Stimulated activated CD8-positive, alpha-beta memory T cell treated with anti-CD3 and anti-CD28 coated beads, Interleukin-12 subunit alpha, Interleukin-12 subunit beta, amount 100 ng/mL, for 24 hours (primary cell): ENCODE data around the gene FBLN5.
A peak's percentile ranks its signal among the peaks of the same experiment; 100 is the strongest.
"Not testable (repeated sequence)": the region's sequence is repeated elsewhere in the genome, so short reads cannot be mapped to it uniquely, and the experiment has no call there.

Experiments
- DNase-seq: peaks from one replicate; pipeline ENCODE4 v3.0.0-alpha.2; 2020; ENCODE audit errors: extremely low read depth

The FBLN5 gene

GRCh38 chr14:91866511-91867295, 80.8 kb downstream of the FBLN5 start:
- no peak for DNase-seq

- DNase-seq, result no peak
Measured at GRCh38 chr14:91866061-91866460, 81.4 kb downstream of the FBLN5 start.

DNA sequence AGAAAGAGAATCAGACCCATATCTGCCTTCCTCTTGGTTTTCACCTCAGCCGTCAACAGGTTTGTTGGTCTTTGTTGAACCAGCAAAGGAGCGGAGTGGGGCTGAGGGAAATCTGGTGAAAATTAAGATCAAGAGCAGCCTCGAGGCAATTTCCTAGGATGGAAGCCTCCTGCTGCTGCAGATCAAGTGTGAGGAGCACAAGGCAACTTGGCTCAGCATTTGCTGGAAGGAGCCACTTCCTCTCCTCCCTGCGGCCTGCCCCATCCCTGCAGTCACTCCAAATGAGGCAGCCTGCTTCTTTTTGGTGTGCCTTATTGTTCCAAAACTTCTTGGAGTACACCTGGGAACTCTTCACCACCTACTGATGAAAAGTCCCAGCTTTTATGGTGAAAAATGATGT, 85.1 kb downstream of the FBLN5 start:
- no peak for DNase-seq

DNA sequence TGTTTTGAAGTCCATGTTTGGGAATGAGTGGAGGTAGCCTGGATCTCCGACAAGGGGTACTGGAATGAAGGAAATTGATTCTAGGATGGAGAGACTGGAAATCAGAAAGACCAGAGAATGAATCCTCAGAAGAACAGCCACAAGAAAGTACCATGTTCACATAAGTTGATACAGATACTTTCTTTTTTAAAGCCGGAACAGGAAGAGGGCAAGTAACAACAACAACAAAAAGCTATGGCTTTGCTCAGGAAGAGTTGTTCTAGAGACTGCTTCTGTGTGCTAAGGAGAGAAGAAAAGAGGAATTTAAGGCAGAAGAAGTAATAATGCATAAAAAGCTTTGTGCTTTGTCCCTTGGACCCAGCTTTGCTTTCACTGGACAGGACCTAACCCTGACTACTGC, 86.4 kb downstream of the FBLN5 start:
- no peak for DNase-seq

DNA sequence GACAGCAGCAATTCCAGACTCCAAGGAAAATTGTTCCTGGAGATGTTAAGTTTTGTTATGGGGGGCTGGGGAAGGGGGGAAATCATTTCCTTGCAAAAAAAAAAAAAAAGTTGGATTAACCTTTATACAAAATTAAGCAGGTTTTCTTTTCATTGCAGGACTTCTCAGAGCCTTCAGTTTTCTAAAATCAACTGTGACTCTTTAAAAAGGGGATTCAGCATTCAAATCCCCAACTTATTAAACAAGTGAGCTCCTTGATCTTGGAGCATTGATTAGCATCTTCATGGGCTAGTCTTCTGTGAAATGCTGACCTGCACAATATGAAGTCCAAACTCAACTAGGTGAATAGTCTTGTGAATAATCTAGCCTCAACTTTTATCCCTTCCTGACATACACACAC, 87.3 kb downstream of the FBLN5 start:
- DNase-seq, result no peak

DNA sequence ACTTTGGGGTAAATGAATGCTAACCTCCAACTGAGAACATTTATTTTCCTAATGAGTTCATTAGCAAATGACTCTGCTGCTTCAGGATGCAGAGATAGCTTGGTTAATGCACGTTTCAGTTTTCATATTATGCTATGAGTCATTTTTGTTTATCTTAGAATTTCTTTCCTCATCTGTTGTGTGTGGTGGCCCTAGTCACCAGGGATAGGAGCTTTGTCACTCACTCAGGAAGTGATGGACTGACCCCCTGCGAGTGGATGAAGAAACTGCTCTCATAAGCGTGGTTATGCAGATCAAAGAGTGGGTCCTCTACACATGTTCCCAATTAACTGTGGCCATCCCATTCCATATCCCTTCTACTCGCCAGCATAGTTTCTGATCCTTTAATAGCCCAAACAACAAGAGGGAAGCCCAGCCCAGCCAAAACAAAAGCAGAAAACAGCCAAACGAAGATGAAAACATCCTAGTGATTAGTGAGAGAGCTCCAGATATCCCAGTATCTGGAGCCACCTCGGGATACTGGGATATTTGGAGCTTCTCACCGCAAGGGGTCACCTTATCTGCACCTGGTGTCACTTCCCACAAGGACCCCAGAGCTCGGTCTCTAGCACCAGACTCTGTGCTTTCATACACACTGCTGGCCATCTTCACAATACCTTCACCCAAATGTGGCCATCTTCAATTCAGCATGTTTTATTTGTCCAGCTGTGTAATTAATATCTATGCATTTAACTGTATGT, 88.8 kb downstream of the FBLN5 start:
- no peak for DNase-seq

- no peak for DNase-seq
Measured at GRCh38 chr14:91857614-91858013, 89.9 kb downstream of the FBLN5 start.

- DNase-seq, result no peak
Measured at GRCh38 chr14:91854327-91854934, 93.1 kb downstream of the FBLN5 start.

DNA sequence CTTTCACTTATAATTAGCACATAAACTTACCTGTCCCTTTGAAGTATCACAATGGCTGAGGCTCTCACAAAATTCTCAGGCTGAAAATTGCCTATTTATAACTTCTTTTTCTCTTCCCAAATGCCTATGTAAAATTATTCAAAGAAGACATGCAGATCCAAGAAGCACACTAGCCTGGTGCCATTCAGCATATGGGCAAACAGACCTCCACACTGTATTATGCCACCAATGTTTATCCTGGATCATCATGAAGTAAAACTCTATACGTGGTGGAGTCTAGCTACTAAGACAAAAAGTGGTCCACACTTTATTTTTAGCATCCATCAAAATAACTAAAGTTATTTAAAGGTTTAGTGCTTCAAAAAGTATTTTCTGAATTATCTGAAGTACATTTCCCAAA, 95.9 kb downstream of the FBLN5 start:
- no peak for DNase-seq

DNA sequence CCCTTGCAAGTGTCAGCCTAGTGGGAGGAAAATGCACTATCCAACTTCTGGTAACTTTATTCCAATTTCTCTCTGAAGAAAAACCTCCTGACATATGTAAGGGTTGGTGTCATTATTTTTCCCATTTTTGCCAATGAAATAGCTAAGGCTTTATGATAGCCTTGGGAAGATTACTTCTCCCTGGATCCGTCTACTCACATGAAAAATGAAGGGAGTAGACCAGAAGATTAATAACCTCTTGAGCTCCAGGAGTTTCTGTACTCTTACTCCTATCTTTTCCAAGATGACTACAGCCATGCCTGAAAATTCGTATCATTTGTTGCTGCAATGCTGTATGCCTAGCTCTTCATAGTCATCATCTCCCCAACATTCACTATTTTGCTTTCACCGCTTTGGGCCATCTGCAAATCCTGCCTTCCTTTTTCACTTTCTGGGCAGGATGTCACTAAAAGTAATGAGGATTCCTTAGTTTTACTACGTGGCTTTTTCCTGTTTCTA, 98.9 kb downstream of the FBLN5 start:
- DNase-seq, result no peak

GRCh38 chr14:91847693-91848092, 99.8 kb downstream of the FBLN5 start:
- no peak for DNase-seq

DNA sequence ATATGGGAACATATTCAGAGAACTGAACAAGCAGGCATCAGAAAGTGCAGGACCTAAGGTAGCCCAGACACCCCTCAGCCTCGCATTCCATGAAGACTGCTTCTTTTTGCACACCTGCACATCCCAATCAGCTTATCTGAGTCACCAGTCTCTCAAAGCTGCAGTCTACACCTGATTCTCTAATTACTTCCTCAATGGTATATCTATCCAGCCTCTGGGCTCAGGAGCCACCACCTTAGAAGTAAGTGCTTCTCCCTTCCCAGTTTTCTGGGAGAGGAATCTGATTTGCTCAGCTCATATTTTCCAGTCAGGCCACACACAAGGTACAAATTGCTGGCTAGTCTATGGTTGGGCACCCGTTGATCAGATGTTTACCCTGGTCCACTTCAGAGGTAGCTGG, 101.8 kb downstream of the FBLN5 start:
- DNase-seq, result no peak

DNA sequence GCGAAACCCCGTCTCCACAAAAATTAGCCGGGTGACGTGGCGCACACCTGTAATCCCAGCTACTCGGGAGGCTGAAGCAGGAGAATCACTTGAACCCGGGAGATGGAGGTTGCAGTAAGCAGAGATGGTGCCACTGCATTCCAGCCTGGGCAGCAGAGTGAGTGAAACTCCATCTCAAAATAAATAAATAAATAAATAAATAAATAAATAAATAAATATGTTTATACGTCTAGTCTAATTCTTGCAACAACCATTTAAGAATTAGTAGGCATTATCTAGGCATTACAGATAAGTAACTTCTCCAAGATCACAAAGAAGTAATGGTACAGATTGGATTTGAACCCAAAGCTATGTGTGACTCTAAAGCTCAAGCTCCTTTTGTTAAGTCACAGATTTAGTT, 102.4 kb downstream of the FBLN5 start:
- not testable (repeated sequence) for DNase-seq

GRCh38 chr14:91844029-91844428, 103.5 kb downstream of the FBLN5 start:
- DNase-seq, result no peak

GRCh38 chr14:91843437-91843836, 104.1 kb downstream of the FBLN5 start:
- no peak for DNase-seq

DNA sequence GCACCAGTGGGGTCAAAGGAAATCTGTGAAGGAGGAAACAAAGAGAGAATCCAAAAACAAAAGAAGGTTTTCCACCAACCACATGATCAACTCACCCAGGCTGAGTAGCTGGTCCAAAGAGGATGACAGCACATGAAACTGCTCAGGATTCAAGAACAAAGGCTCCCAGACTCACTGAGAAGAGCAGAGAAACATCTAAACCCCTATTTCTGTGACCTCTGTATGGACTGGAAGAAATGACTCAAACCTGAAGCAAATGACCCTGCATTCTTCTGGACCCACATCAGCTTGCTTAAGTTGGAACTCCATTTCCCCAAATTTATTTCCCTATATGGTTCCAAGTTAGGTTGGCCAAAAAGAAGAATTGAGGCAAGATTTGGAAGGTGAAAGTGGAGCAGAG, 106.4 kb downstream of the FBLN5 start:
- no peak for DNase-seq

DNA sequence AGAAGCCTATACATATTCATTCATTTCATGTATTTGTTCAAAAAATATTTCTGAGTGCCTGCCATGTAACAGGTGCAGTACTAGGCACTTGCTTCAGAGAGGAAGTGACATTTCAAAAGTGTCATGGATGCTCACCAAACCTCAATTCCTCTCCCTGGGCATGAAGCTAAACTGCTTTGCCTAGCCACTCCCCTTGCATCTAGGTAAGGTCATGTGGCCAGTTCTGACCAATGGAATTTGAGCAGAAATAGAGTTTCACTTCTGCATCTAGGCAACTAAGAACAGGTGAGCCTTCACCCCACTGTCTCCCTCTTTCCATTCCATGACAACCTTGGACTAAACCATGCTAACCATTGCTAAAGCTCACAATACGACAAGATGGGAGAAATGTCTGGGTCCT, 107.7 kb downstream of the FBLN5 start:
- no peak for DNase-seq

- no peak for DNase-seq
Measured at GRCh38 chr14:91837076-91837475, 110.4 kb downstream of the FBLN5 start.

GRCh38 chr14:91835920-91836843, 111.3 kb downstream of the FBLN5 start:
- peak; percentile 69 for DNase-seq

- no peak for DNase-seq
Measured at GRCh38 chr14:91835197-91835919, 112.1 kb downstream of the FBLN5 start.

DNA sequence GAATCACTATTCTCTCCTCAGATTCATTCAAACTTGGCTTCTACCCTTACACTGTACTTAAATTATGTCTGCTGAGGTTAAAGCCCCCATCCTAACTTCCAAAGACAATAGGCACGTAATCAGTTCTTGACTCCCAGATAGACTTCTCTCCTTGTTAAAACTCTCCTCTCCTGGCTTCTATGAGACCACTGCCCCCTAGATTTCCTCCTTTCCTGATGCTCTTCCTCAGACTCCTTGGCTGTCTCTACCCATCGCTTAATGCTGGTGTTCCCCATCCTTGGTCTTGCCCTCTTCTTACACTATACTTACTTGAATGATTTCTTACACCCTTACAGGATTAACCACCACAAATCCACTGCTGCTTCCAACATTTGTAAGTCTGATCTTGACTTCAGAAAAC, 112.9 kb downstream of the FBLN5 start:
- no peak for DNase-seq
